Endodermal cell (in vitro differentiated cells): ENCODE measurements around the gene SPATA21. TPM values are rescaled to one million over a fixed set of nuclear protein-coding genes. Genes with fewer than 3 reads are reported as not detected.
A peak's percentile ranks its signal among the peaks of the same experiment; 100 is the strongest.

Source experiments
- DNase-seq: peaks from one replicate; pipeline ENCODE4 v3.0.0-alpha.2; 2017
- H3K27ac ChIP-seq: 2 replicates; pipeline ENCODE4 v1.5.1; 2013; ENCODE audit warnings: mild to moderate bottlenecking, low read depth, low read length, moderate library complexity
- H3K27me3 ChIP-seq: 2 replicates; pipeline ENCODE4 v1.6.1; 2013; ENCODE audit warnings: mild to moderate bottlenecking, low read length, moderate library complexity; ENCODE audit not compliant: insufficient read depth, control insufficient read depth, poor library complexity, severe bottlenecking
- H3K36me3 ChIP-seq: 2 replicates; pipeline ENCODE4 v1.7.0; 2013; ENCODE audit warnings: mild to moderate bottlenecking, low read length, moderate library complexity; ENCODE audit not compliant: control insufficient read depth, insufficient read depth
- H3K4me1 ChIP-seq: one replicate; pipeline ENCODE4 v1.7.0; 2013; ENCODE audit warnings: low read length; ENCODE audit not compliant: control insufficient read depth, insufficient read depth
- H3K4me3 ChIP-seq: 2 replicates; pipeline ENCODE4 v1.5.1; 2013; ENCODE audit warnings: mild to moderate bottlenecking, low read length, moderate library complexity
- H3K9ac ChIP-seq: 2 replicates; pipeline ENCODE4 v1.6.1; 2013; ENCODE audit warnings: mild to moderate bottlenecking, low read length, moderate library complexity; ENCODE audit not compliant: poor library complexity, severe bottlenecking; ENCODE audit errors: extremely low read depth
- H3K9me3 ChIP-seq: 2 replicates; pipeline ENCODE4 v1.6.1; 2013; ENCODE audit warnings: mild to moderate bottlenecking, low read length, moderate library complexity; ENCODE audit not compliant: control insufficient read depth
- H3K27ac Mint-ChIP-seq: 2 replicates; pipeline ENCODE4 v1.8.0; 2020; ENCODE audit warnings: mixed read lengths
- H3K27me3 Mint-ChIP-seq: 2 replicates; pipeline ENCODE4 v1.8.0; 2021; ENCODE audit warnings: mild to moderate bottlenecking, mixed read lengths; ENCODE audit not compliant: insufficient read depth
- H3K36me3 Mint-ChIP-seq: 2 replicates; pipeline ENCODE4 v1.8.0; 2020; ENCODE audit warnings: low read depth, mixed read lengths
- H3K4me1 Mint-ChIP-seq: 2 replicates; pipeline ENCODE4 v1.8.0; 2020; ENCODE audit warnings: mixed read lengths
- H3K4me3 Mint-ChIP-seq: 2 replicates; pipeline ENCODE4 v1.8.0; 2020; ENCODE audit warnings: mild to moderate bottlenecking, moderate library complexity, mixed read lengths
- H3K9me3 Mint-ChIP-seq: 2 replicates; pipeline ENCODE4 v1.8.0; 2020; ENCODE audit warnings: mild to moderate bottlenecking, mixed read lengths
- CTCF ChIP-seq: fragments of 200-600 bp; sonication (generic); conservative IDR thresholded peaks from 2 replicates; pipeline ENCODE4 v1.5.0; 2021; ENCODE audit warnings: antibody characterized with exemption, mild to moderate bottlenecking
- WGBS, 2 experiments: methylation state at CpG; one replicate each; pipeline versions ENCODE4 v1.1.5 to v1.1.7; 2013; ENCODE audit warnings: missing lambda C conversion rate in 2 of 2, mixed read lengths in 1 of 2; ENCODE audit not compliant: insufficient coverage in 1 of 2, insufficient read length in 1 of 2; 5-methylcytosine and 5-hydroxymethylcytosine counted together
- total RNA-seq, 2 donors: library from RNA; stranded (reverse); fragmentation: NEBNext Ultra II Directional in 1 of 2; extraction: Animal tissue kit (Norgen Biotek cat#: 25700) in 1 of 2; gene quantifications; 2 replicates in 1 of 2; 3 replicates in 1 of 2; pipeline ENCODE4 v1.2.1, GENCODE V29; 2021

SPATA21 gene
- total RNA-seq, 2 donors from 2014 or later, result not detected

- no peak for DNase-seq
- H3K4me3 ChIP-seq, result no peak overlapping the region
- no peak for TF ChIP-seq CTCF
- peaks cover 5% of the 10 kb centered on the region for H3K36me3 ChIP-seq
- Mint-ChIP-seq H3K27me3 (no peaks in the 10 kb centered on the region), H3K36me3 (peaks cover 20% of the 10 kb centered on the region), H3K4me3 (no peak overlapping the region), H3K9me3 (no peaks in the 10 kb centered on the region), H3K27ac (peak overlapping the region; percentile 52), H3K4me1 (peaks cover 33% of the 10 kb centered on the region)
- H3K4me1 ChIP-seq, result peaks cover 11% of the 10 kb centered on the region
- H3K27me3 ChIP-seq, result no peaks in the 10 kb centered on the region
- no peaks in the 10 kb centered on the region for H3K9me3 ChIP-seq
- no peak overlapping the region for H3K9ac ChIP-seq
- no peak overlapping the region for H3K27ac ChIP-seq
- WGBS, 2 experiments, result 80 to 96% methylated on average over 1 to 3 of the region's 3 CpGs
These were observed 63.0 kb downstream of the SPATA21 start for GRCh38 chr1:16374266-16374665.

GRCh38 chr1:16372535-16373285 lies 64.5 kb downstream of the SPATA21 start:
- 94 to 95% methylated on average over 3 of the region's 3 CpGs for WGBS, 2 experiments

GRCh38 chr1:16371725-16372124 lies 65.5 kb downstream of the SPATA21 start:
- Mint-ChIP-seq H3K4me1 (peaks cover 35% of the 10 kb centered on the region), H3K9me3 (no peaks in the 10 kb centered on the region), H3K36me3 (peaks cover 20% of the 10 kb centered on the region), H3K4me3 (no peak overlapping the region), H3K27me3 (no peaks in the 10 kb centered on the region), H3K27ac (no peak overlapping the region)
- TF ChIP-seq CTCF, result no peak
- Histone ChIP-seq H3K9me3 (no peaks in the 10 kb centered on the region), H3K27ac (no peak overlapping the region), H3K4me1 (peaks cover 19% of the 10 kb centered on the region), H3K9ac (no peak overlapping the region), H3K27me3 (no peaks in the 10 kb centered on the region), H3K36me3 (peaks cover 5% of the 10 kb centered on the region), H3K4me3 (no peak overlapping the region)
- no peak for DNase-seq
- 88 to 99% methylated on average over 4 to 5 of the region's 5 CpGs for WGBS, 2 experiments

More at GRCh38 chr1:16372535-16373285, 64.5 kb downstream of the SPATA21 start:
- H3K9ac ChIP-seq, result no peak overlapping the region
- Mint-ChIP-seq H3K4me3 (no peak overlapping the region), H3K9me3 (no peaks in the 10 kb centered on the region), H3K27me3 (no peaks in the 10 kb centered on the region), H3K36me3 (peaks cover 20% of the 10 kb centered on the region), H3K4me1 (peaks cover 44% of the 10 kb centered on the region), H3K27ac (no peak overlapping the region)
- peaks cover 5% of the 10 kb centered on the region for H3K36me3 ChIP-seq
- no peak for DNase-seq
- H3K4me1 ChIP-seq, result peaks cover 19% of the 10 kb centered on the region
- H3K27me3 ChIP-seq, result no peaks in the 10 kb centered on the region
- H3K4me3 ChIP-seq, result no peak overlapping the region
- no peak for TF ChIP-seq CTCF
- H3K27ac ChIP-seq, result no peak overlapping the region
- H3K9me3 ChIP-seq, result no peaks in the 10 kb centered on the region
